Measurements from ENCODE around the gene UGT2B15. TPM values are rescaled to one million over a fixed set of nuclear protein-coding genes. Genes with fewer than 3 reads are reported as not detected.
A peak's percentile ranks its signal among the peaks of the same experiment; 100 is the strongest.

UGT2B15 gene
- polyA plus RNA-seq, 1 donor (not counting 4 experiments of a cell fraction or from before 2014, with no cell fraction given): not detected

GRCh38 chr4:68655764-68656444 lies 14.5 kb downstream of the UGT2B15 start:
- Histone ChIP-seq H3K4me1 (ENCODE audit: control insufficient read depth, extremely low read depth, insufficient read depth, low read length) (peaks cover 3% of the 10 kb centered on the region), H3K27ac (ENCODE audit: control insufficient read depth, insufficient read depth, low read length) (no peak overlapping the region), H4K20me1 (ENCODE audit: control insufficient read depth, extremely low read depth, insufficient read depth, low read length) (no peaks in the 10 kb centered on the region), H3K4me2 (ENCODE audit: control insufficient read depth, extremely low read depth, insufficient read depth, low read depth, low read length) (no peak overlapping the region), H3K27me3 (ENCODE audit: control insufficient read depth, extremely low read depth, insufficient read depth, low read length) (no peaks in the 10 kb centered on the region), H2AFZ (ENCODE audit: control insufficient read depth, low read length) (no peak overlapping the region), H3K9ac (ENCODE audit: control insufficient read depth, extremely low read depth, insufficient read depth, low read length) (no peak overlapping the region), H3K4me3 (ENCODE audit: control insufficient read depth in 2 of 3, extremely low read depth in 1 of 3, insufficient read depth in 2 of 3, low read depth in 1 of 3, low read length in 3 of 3) (no peak overlapping the region), H3K79me2 (ENCODE audit: control insufficient read depth, insufficient read depth, low read length) (no peaks in the 10 kb centered on the region), H3K9me1 (ENCODE audit: control insufficient read depth, extremely low read depth, insufficient read depth, low read length) (no peaks in the 10 kb centered on the region), H3K9me3 (ENCODE audit: control insufficient read depth, low read depth, low read length) (no peaks in the 10 kb centered on the region), H3K36me3 (ENCODE audit: control insufficient read depth in 2 of 2, extremely low read depth in 1 of 2, insufficient read depth in 2 of 2, low read length in 2 of 2) (no peaks in the 10 kb centered on the region)
- TF ChIP-seq EZH2 (IDR thresholded peaks at IDR 0.05; ENCODE audit: low read length) (no peak), CTCF (optimal IDR thresholded peaks at IDR 0.05 in 1 of 3, IDR thresholded peaks at IDR 0.05 in 1 of 3, conservative IDR thresholded peaks at IDR 0.05 in 1 of 3; ENCODE audit: extremely low read depth in 1 of 3, insufficient read depth in 2 of 3, low read length in 3 of 3) (no peak)
- DNase-seq (ENCODE audit: low read depth, low spot score) (no peak), FAIRE-seq (peak; percentile 78)
- dilution Hi-C loops (cut with MboI; ENCODE audit: extremely low pct_ligation_motif_present, low sequenced_read_pairs): no loop called here

GRCh38 chr4:68654946-68655721 lies 15.3 kb downstream of the UGT2B15 start:
- peak overlapping the region; percentile 2 for H2AFZ ChIP-seq (ENCODE audit: control insufficient read depth, low read length)
- H3K9ac ChIP-seq (ENCODE audit: control insufficient read depth, extremely low read depth, insufficient read depth, low read length): no peak overlapping the region
- DNase-seq (ENCODE audit: low read depth, low spot score): peak; percentile 59
- H3K27ac ChIP-seq (ENCODE audit: control insufficient read depth, insufficient read depth, low read length): peak overlapping the region; percentile 4
- no peaks in the 10 kb centered on the region for H3K9me3 ChIP-seq (ENCODE audit: control insufficient read depth, low read depth, low read length)
- dilution Hi-C loops (cut with MboI; ENCODE audit: extremely low pct_ligation_motif_present, low sequenced_read_pairs): no loop called here
- H3K36me3 ChIP-seq (ENCODE audit: control insufficient read depth in 2 of 2, extremely low read depth in 1 of 2, insufficient read depth in 2 of 2, low read length in 2 of 2): no peaks in the 10 kb centered on the region
- no peaks in the 10 kb centered on the region for H4K20me1 ChIP-seq (ENCODE audit: control insufficient read depth, extremely low read depth, insufficient read depth, low read length)
- no peaks in the 10 kb centered on the region for H3K27me3 ChIP-seq (ENCODE audit: control insufficient read depth, extremely low read depth, insufficient read depth, low read length)
- FAIRE-seq: peak; percentile 70
- TF ChIP-seq EZH2 (IDR thresholded peaks at IDR 0.05; ENCODE audit: low read length) (no peak), CTCF (optimal IDR thresholded peaks at IDR 0.05 in 1 of 3, IDR thresholded peaks at IDR 0.05 in 1 of 3, conservative IDR thresholded peaks at IDR 0.05 in 1 of 3; ENCODE audit: extremely low read depth in 1 of 3, insufficient read depth in 2 of 3, low read length in 3 of 3) (no peak)
- peaks cover 3% of the 10 kb centered on the region for H3K4me1 ChIP-seq (ENCODE audit: control insufficient read depth, extremely low read depth, insufficient read depth, low read length)
- no peaks in the 10 kb centered on the region for H3K79me2 ChIP-seq (ENCODE audit: control insufficient read depth, insufficient read depth, low read length)
- H3K9me1 ChIP-seq (ENCODE audit: control insufficient read depth, extremely low read depth, insufficient read depth, low read length): no peaks in the 10 kb centered on the region
- no peak overlapping the region for H3K4me3 ChIP-seq (ENCODE audit: control insufficient read depth in 2 of 3, extremely low read depth in 1 of 3, insufficient read depth in 2 of 3, low read depth in 1 of 3, low read length in 3 of 3)
- peak overlapping the region; percentile 38 for H3K4me2 ChIP-seq (ENCODE audit: control insufficient read depth, extremely low read depth, insufficient read depth, low read depth, low read length)
